Esophagus muscularis mucosa (tissue), 4 donors: ENCODE results near the gene GTF3C1. TPM values are rescaled to one million over a fixed set of nuclear protein-coding genes. Genes with fewer than 3 reads are reported as not detected.

Experiments used
- DNase-seq: peaks from one replicate; pipeline ENCODE4 v3.0.0-alpha.2; 2017; ENCODE audit errors: extremely low spot score
- H3K27ac ChIP-seq, 4 donors: fragments of 200-600 bp; sonication (generic); replicated peaks in 1 of 4; 1 replicate in 3 of 4; 2 replicates in 1 of 4; pipeline ENCODE4 v1.5.1; 2016 to 2019; ENCODE audit warnings: mild to moderate bottlenecking in 1 of 4
- H3K27me3 ChIP-seq, 4 donors: fragments of 200-600 bp; sonication (generic); one replicate each; pipeline versions ENCODE4 v1.5.1 to v1.6.0; 2016 to 2019
- H3K36me3 ChIP-seq, 4 donors: fragments of 200-600 bp; sonication (generic); one replicate each; pipeline ENCODE4 v1.5.1; 2016 to 2019
- H3K4me1 ChIP-seq, 4 donors: fragments of 200-600 bp; sonication (generic); one replicate each; pipeline ENCODE4 v1.5.1; 2016 to 2019
- H3K4me3 ChIP-seq, 4 donors: fragments of 200-600 bp; sonication (generic); 1 replicate in 2 of 4; 2 replicates in 2 of 4; pipeline ENCODE4 v1.5.1; 2016 to 2019; ENCODE audit warnings: mild to moderate bottlenecking in 4 of 4, moderate library complexity in 1 of 4
- H3K9me3 ChIP-seq, 4 donors: fragments of 200-600 bp; sonication (generic); 1 replicate in 3 of 4; 2 replicates in 1 of 4; pipeline ENCODE4 v1.5.1; 2016 to 2019
- CTCF ChIP-seq, 3 experiments: fragments of 200-600 bp in 2 of 3; fragments of 450-650 bp in 1 of 3; sonication (generic) in 2 of 3; IDR thresholded peaks; one replicate each; pipeline ENCODE4 v1.5.1; 2017 to 2019; ENCODE audit warnings: antibody characterized with exemption in 3 of 3, mild to moderate bottlenecking in 2 of 3, moderate library complexity in 1 of 3
- EP300 ChIP-seq: sonication (generic); formaldehyde crosslinking; IDR thresholded peaks from one replicate; pipeline ENCODE4 v1.6.1; 2017; ENCODE audit warnings: antibody characterized with exemption
- POLR2A ChIP-seq: fragments of 450-650 bp; IDR thresholded peaks from one replicate; pipeline ENCODE4 v1.6.1; 2017; ENCODE audit warnings: antibody characterized with exemption, moderate library complexity, mild to moderate bottlenecking, low read depth
- POLR2AphosphoS5 ChIP-seq, 2 donors: sonication (generic); formaldehyde crosslinking; IDR thresholded peaks; one replicate each; pipeline ENCODE4 v1.6.1; 2017; ENCODE audit warnings: antibody characterized with exemption in 2 of 2
- WGBS: methylation state at CpG from one replicate; pipeline ENCODE4 v1.1.5; 2018; 5-methylcytosine and 5-hydroxymethylcytosine counted together
- intact Hi-C: fragments of 100-400 bp; cut with DNase I; formaldehyde crosslinking; loops from one replicate; pipeline ENCODE4 v1.15.1; 2023
- total RNA-seq, 4 donors: library from RNA; depleted of rRNA; stranded (reverse); fragments of >200 nt; gene quantifications; one replicate each; pipeline versions ENCODE4 v1.1.0 to v1.2.1, GENCODE V29; 2016

The GTF3C1 gene
- total RNA-seq, 4 donors from 2014 or later = 37.6 to 65.4 (median 54.8) TPM

DNA sequence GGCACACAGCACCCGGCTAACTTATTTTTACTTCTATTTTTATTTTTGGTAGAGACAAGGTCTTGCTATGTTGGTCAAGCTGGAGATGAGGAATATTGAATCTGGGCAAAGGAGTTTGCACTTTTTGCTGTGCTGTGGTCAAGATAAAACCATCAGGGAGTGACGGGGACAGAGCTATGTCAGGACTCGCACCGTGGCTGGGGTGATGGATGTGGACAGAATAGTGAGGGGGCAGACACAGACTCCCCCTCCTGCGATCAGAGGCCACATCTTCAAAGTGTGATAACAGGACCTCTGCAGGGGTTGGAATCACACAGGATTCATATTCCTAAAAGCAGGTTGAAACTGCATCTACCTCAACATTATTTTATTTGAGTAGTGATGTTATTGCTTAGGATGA lies 122.2 kb downstream of the GTF3C1 start:
- 58% methylated on average over 5 of the region's 5 CpGs for WGBS
- no peak for DNase-seq
- intact Hi-C loops = no loop called here
- Histone ChIP-seq H3K36me3 (no peaks in the 10 kb centered on the region), H3K4me3 (no peak overlapping the region), H3K9me3 (peaks cover 0 to 10% (median 6%) of the 10 kb centered on the region in 4 donors), H3K27me3 (peaks cover 0 to 48% (median 0%) of the 10 kb centered on the region in 4 donors), H3K4me1 (no peaks in the 10 kb centered on the region), H3K27ac (no peak overlapping the region)
- no peak for TF ChIP-seq CTCF (IDR thresholded peaks at IDR 0.05)
- TF ChIP-seq POLR2AphosphoS5 (IDR thresholded peaks at IDR 0.05) = no peak
- no peak for TF ChIP-seq POLR2A
- TF ChIP-seq EP300 = no peak

- peak; percentile 88 for DNase-seq
- WGBS = 29% methylated on average over 7 of the region's 7 CpGs
Measured at GRCh38 chr16:27426423-27427408, 123.0 kb downstream of the GTF3C1 start.

GRCh38 chr16:27425961-27426360 lies 123.8 kb downstream of the GTF3C1 start:
- no peaks in the 10 kb centered on the region for H3K36me3 ChIP-seq
- H3K9me3 ChIP-seq = peaks cover 0 to 26% (median 18%) of the 10 kb centered on the region in 4 donors
- no peak overlapping the region for H3K4me3 ChIP-seq
- WGBS = 95% methylated on average over 1 of the region's 1 CpG
- TF ChIP-seq POLR2AphosphoS5 (IDR thresholded peaks at IDR 0.05) (no peak), EP300 (no peak), POLR2A (no peak), CTCF (IDR thresholded peaks at IDR 0.05) (no peak)
- peaks cover 0 to 33% (median 0%) of the 10 kb centered on the region in 4 donors for H3K27me3 ChIP-seq
- intact Hi-C loops = no loop called here
- no peaks in the 10 kb centered on the region for H3K4me1 ChIP-seq
- no peak overlapping the region for H3K27ac ChIP-seq
- DNase-seq = peak; percentile 37

More at GRCh38 chr16:27426423-27427408, 123.0 kb downstream of the GTF3C1 start:
- no peaks in the 10 kb centered on the region for H3K4me1 ChIP-seq
- H3K9me3 ChIP-seq = peaks cover 0 to 19% (median 14%) of the 10 kb centered on the region in 4 donors
- no peaks in the 10 kb centered on the region for H3K36me3 ChIP-seq
- no peak overlapping the region for H3K4me3 ChIP-seq
- no peak overlapping the region for H3K27ac ChIP-seq
- peaks cover 0 to 39% (median 0%) of the 10 kb centered on the region in 4 donors for H3K27me3 ChIP-seq
- no peak for TF ChIP-seq EP300
- TF ChIP-seq POLR2A = no peak
- TF ChIP-seq POLR2AphosphoS5 (IDR thresholded peaks at IDR 0.05) = no peak
- TF ChIP-seq CTCF (IDR thresholded peaks at IDR 0.05) = no peak
- intact Hi-C loops = no loop called here

DNA sequence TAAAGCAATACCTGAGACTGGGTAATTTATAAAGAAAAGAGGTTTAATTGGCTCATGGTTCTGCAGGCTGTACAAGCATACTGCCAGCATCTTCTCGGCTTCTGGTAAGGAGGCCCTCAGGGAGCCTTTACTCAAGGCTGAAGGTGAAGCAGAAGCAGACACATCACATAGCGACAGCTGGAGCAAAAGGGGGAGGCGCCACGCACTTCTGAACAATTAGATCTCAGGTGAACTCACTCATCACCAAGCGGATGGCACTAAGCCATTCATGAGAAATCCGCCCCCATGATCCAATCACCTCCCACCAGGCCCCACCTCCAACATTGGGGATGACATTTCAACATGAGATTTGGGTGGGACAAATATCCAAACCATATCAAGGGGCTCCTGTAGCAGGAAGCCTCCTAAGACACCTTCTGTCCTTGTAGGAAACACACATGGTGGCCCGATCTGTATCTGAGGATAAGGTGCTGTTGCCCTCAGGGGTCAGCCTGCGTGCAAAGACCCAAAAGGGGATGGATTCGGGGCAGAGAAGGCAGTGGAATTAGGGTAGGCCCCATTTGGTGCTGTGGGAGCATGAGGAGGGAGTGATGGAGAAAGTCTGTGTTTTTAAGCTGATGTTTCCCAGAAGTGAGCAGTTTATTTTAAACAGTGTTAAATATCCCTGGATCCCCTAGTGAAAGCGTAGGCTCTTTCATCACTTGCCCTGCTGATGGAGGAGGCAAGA lies 124.8 kb downstream of the GTF3C1 start:
- DNase-seq = peak; percentile 47
- Histone ChIP-seq H3K4me1 (no peaks in the 10 kb centered on the region), H3K36me3 (no peaks in the 10 kb centered on the region), H3K4me3 (no peak overlapping the region), H3K27me3 (peaks cover 0 to 23% (median 0%) of the 10 kb centered on the region in 4 donors), H3K9me3 (peaks cover 0 to 27% (median 18%) of the 10 kb centered on the region in 4 donors), H3K27ac (no peak overlapping the region)
- TF ChIP-seq EP300 = no peak
- no peak for TF ChIP-seq POLR2AphosphoS5 (IDR thresholded peaks at IDR 0.05)
- no peak for TF ChIP-seq POLR2A
- TF ChIP-seq CTCF (IDR thresholded peaks at IDR 0.05) = no peak
- WGBS = 89% methylated on average over 4 of the region's 10 CpGs
- intact Hi-C loops = no loop called here
